ENCODE data around the gene BRME1. TPM values are rescaled to one million over a fixed set of nuclear protein-coding genes. Genes with fewer than 3 reads are reported as not detected.

BRME1 gene
- total RNA-seq, 6 experiments from 2014 or later, result 0.34 to 3.7 (median 1.2) TPM

GRCh38 chr19:13920940-13921747 lies 15.2 kb upstream of the BRME1 start:
- ATAC-seq, result peak in 3 of 4 donors; percentile 26 to 41 (median 27)
- WGBS (ENCODE audit: insufficient coverage, low coverage, low lambda C conversion rate, missing lambda C conversion rate), result 83% methylated on average over 1 of the region's 2 CpGs
- no peak for TF ChIP-seq CTCF (IDR thresholded peaks at IDR 0.05)
- no peak for TF ChIP-seq POLR2A (IDR thresholded peaks at IDR 0.05)
- intact Hi-C loops (cut with DNase I), result no loop called here
- H3K4me1 ChIP-seq, result peaks cover 0 to 11% (median 0%) of the 10 kb centered on the region in 4 donors
- no peaks in the 10 kb centered on the region for H3K9me3 ChIP-seq
- DNase-seq, result no peak
- no peak overlapping the region for H3K27ac ChIP-seq
- no peak overlapping the region for H3K4me3 ChIP-seq
- no peaks in the 10 kb centered on the region for H3K27me3 ChIP-seq
- H3K36me3 ChIP-seq, result peaks cover 0 to 40% (median 22%) of the 10 kb centered on the region in 4 donors

GRCh38 chr19:13920524-13920923 lies 14.6 kb upstream of the BRME1 start:
- TF ChIP-seq POLR2A (IDR thresholded peaks at IDR 0.05) (no peak), CTCF (IDR thresholded peaks at IDR 0.05) (no peak)
- H3K4me1 ChIP-seq, result peaks cover 0 to 11% (median 0%) of the 10 kb centered on the region in 4 donors
- H3K27ac ChIP-seq, result no peak overlapping the region
- H3K27me3 ChIP-seq, result no peaks in the 10 kb centered on the region
- DNase-seq, result no peak
- WGBS (ENCODE audit: insufficient coverage, low coverage, low lambda C conversion rate, missing lambda C conversion rate), result no CpG with 5 or more reads among the region's 11 CpGs
- peaks cover 0 to 43% (median 22%) of the 10 kb centered on the region in 4 donors for H3K36me3 ChIP-seq
- no peak overlapping the region for H3K4me3 ChIP-seq
- intact Hi-C loops (cut with DNase I), result no loop called here
- ATAC-seq, result no peak
- H3K9me3 ChIP-seq, result no peaks in the 10 kb centered on the region

DNA sequence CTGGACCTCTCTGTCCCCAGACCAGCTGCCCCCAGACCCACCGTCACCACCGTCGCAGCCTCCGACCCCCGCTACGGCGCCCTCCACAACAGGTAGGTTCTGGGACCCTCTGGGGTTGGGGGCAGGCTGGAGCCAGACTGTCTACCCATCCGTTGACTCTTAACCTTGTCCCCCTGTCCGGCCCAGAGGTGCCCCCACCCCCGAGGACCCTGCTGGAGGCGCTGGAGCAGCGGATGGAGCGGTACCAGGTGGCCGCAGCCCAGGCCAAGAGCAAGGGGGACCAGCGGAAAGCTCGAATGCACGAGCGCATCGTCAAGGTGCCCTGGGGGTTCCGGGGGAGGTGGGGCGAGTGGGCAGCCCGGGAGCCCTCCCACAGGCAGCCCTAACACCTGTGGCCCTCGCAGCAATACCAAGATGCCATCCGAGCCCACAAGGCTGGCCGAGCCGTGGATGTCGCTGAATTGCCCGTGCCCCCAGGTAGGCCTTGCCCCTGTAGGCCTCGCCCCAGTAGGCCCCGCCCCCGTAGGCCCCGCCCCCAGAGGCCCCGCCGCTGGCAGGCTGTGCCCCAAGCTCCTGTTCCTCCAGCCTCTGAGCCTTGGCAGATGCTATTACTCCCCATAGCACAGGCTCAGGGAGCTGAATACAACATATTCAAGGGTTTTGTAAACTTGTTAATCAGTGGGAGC lies 13.0 kb upstream of the BRME1 start:
- Histone ChIP-seq H3K9me3 (no peaks in the 10 kb centered on the region), H3K36me3 (peaks cover 0 to 37% (median 21%) of the 10 kb centered on the region in 4 donors), H3K4me1 (peaks cover 0 to 24% (median 0%) of the 10 kb centered on the region in 4 donors), H3K4me3 (no peak overlapping the region), H3K27ac (no peak overlapping the region), H3K27me3 (no peaks in the 10 kb centered on the region)
- intact Hi-C loops (cut with DNase I), result no loop called here
- ATAC-seq (peak in 1 of 4 donors; percentile 4), DNase-seq (no peak)
- WGBS (ENCODE audit: insufficient coverage, low coverage, low lambda C conversion rate, missing lambda C conversion rate), result 99% methylated on average over 14 of the region's 34 CpGs
- no peak for TF ChIP-seq CTCF (IDR thresholded peaks at IDR 0.05)
- no peak for TF ChIP-seq POLR2A (IDR thresholded peaks at IDR 0.05)

- intact Hi-C loops (cut with DNase I), result no loop called here
- TF ChIP-seq CTCF (IDR thresholded peaks at IDR 0.05) (no peak), POLR2A (IDR thresholded peaks at IDR 0.05) (no peak)
- DNase-seq, result peak; percentile 88 to 94 (median 91)
- H3K36me3 ChIP-seq, result peaks cover 0 to 34% (median 16%) of the 10 kb centered on the region in 4 donors
- WGBS (ENCODE audit: insufficient coverage, low coverage, low lambda C conversion rate, missing lambda C conversion rate), result 47% methylated on average over 3 of the region's 14 CpGs
- H3K4me1 ChIP-seq, result peaks cover 0 to 24% (median 0%) of the 10 kb centered on the region in 4 donors
- H3K27ac ChIP-seq, result peak overlapping the region in 2 of 3 donors; percentile 24 to 52
- no peaks in the 10 kb centered on the region for H3K27me3 ChIP-seq
- no peaks in the 10 kb centered on the region for H3K9me3 ChIP-seq
- H3K4me3 ChIP-seq, result no peak overlapping the region
- ATAC-seq, result peak; percentile 87 to 97 (median 93)
These were observed 12.0 kb upstream of the BRME1 start for GRCh38 chr19:13917888-13918406.
